BLaER1 treated with 17β-estradiol and CSF1 and Interleukin-3, amounts not matched to agents 10 nM and 100 nM (cell line): Measurements from ENCODE around the gene RITA1.

Experiments used
- H3K27ac ChIP-seq, 11 experiments: shearing (Covaris generic); formaldehyde crosslinking; 2 replicates each; pipeline ENCODE4 v1.8.1; 2022
- H3K27me3 ChIP-seq, 11 experiments: shearing (Covaris generic); formaldehyde crosslinking; 2 replicates each; pipeline ENCODE4 v1.8.1; 2022
- H3K36me3 ChIP-seq, 11 experiments: shearing (Covaris generic); formaldehyde crosslinking; 2 replicates each; pipeline ENCODE4 v1.8.1; 2022
- H3K4me1 ChIP-seq, 10 experiments: shearing (Covaris generic); formaldehyde crosslinking; 2 replicates each; pipeline ENCODE4 v1.8.1; 2022
- H3K4me2 ChIP-seq, 11 experiments: shearing (Covaris generic); formaldehyde crosslinking; 2 replicates each; pipeline ENCODE4 v1.8.1; 2022
- H3K4me3 ChIP-seq, 10 experiments: shearing (Covaris generic); formaldehyde crosslinking; 2 replicates each; pipeline ENCODE4 v1.8.1; 2022
- H3K9ac ChIP-seq, 11 experiments: shearing (Covaris generic); formaldehyde crosslinking; 2 replicates each; pipeline ENCODE4 v1.8.1; 2022
- H3K9me3 ChIP-seq, 11 experiments: shearing (Covaris generic); formaldehyde crosslinking; replicated peaks in 1 of 11; 2 replicates each; pipeline ENCODE4 v1.8.1; 2022
- H4K20me1 ChIP-seq, 11 experiments: shearing (Covaris generic); formaldehyde crosslinking; 2 replicates each; pipeline ENCODE4 v1.8.1; 2022
- Cebpa-rat ChIP-seq, 11 experiments: shearing (Covaris generic); IDR thresholded peaks; 2 replicates each; pipeline ENCODE4 v1.8.1; 2022

RITA1 gene

DNA sequence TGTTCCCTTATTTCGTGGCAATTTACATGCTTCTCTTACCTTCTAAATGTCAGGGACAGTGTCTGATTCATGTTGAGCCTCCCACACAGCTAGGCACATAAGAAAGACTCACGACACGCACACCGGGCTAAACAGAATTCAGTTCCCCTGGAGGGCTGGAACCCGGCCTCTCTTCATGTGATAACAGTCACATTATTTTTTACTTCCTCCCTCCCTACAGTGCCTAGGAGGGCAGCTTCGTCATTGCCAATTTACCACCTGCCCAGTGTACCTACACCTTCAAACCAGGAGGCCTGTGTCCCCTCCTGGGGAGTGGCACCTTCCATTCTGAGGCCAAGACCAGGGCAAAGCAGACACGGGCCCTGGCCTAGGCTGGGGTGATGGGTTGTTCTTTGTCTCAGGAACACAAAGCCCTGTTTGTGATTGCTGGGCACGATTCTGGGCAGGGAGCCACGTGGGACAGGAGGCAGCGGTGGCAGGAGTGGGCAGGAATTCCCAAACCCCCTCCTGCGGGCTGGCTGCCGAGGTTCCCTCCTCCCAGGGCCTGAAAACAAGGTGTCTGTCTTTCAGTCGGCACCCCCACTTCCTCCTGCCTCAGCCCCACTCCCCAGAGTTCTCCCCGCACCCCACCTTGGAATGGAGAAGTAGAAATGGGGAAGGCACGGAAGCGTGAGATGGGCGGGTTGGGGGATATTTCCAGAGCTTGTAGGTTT, 43.2 kb upstream of the RITA1 start:
- H3K36me3 ChIP-seq, result no peaks in the 10 kb centered on the region
- H3K27me3 ChIP-seq, result no peaks in the 10 kb centered on the region
- no peak overlapping the region for H3K4me3 ChIP-seq
- no peaks in the 10 kb centered on the region for H4K20me1 ChIP-seq
- peak overlapping the region; percentile 35 to 77 (median 61) for H3K4me2 ChIP-seq
- no peak for TF ChIP-seq Cebpa-rat (IDR thresholded peaks at IDR 0.05)
- H3K9ac ChIP-seq, result peak overlapping the region in 4 of 11 experiments; percentile 61 to 70 (median 65); a peak in 9 of 22 replicates
- peak overlapping the region in 9 of 11 experiments; percentile 26 to 84 (median 65); a peak in 14 of 22 replicates for H3K27ac ChIP-seq
- peaks cover 38 to 59% (median 43%) of the 10 kb centered on the region in 10 experiments for H3K4me1 ChIP-seq
- peaks cover 0 to 8% (median 3%) of the 10 kb centered on the region in 11 experiments; a peak in 7 of 22 replicates for H3K9me3 ChIP-seq

DNA sequence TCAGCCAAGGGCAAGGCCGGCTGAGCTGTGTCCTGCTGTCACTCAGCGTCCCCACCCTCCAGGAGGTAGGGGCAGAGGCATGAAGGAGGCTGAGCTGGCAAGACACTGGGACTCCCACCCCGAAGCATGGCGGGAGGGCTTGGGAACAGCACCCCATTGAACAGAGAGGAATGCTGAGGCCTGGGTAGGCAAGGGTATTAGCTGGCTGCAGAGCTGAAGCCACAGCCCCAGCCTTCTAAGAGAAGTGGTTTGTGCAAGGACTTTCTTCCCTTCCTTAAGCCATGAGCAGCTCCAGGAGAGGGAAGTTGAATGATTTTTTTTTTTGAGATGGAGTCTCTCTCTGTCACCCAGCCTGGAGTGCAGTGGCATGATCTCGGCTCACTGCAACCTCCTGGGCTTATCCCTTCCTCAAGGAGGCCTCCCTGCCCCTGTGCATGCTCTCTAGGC, 42.6 kb upstream of the RITA1 start:
- H3K4me1 ChIP-seq, result peaks cover 35 to 54% (median 37%) of the 10 kb centered on the region in 10 experiments
- H3K36me3 ChIP-seq, result no peaks in the 10 kb centered on the region
- H3K4me3 ChIP-seq, result no peak overlapping the region
- peaks cover 0 to 9% (median 3%) of the 10 kb centered on the region in 11 experiments; a peak in 7 of 22 replicates for H3K9me3 ChIP-seq
- peak overlapping the region; percentile 35 to 77 (median 61); a peak in 21 of 22 replicates for H3K4me2 ChIP-seq
- no peaks in the 10 kb centered on the region for H4K20me1 ChIP-seq
- TF ChIP-seq Cebpa-rat (IDR thresholded peaks at IDR 0.05), result no peak
- no peaks in the 10 kb centered on the region for H3K27me3 ChIP-seq
- H3K27ac ChIP-seq, result peak overlapping the region in 6 of 11 experiments; percentile 29 to 84 (median 71); a peak in 10 of 22 replicates
- peak overlapping the region in 3 of 11 experiments; percentile 61 to 66 (median 64); a peak in 5 of 22 replicates for H3K9ac ChIP-seq

DNA sequence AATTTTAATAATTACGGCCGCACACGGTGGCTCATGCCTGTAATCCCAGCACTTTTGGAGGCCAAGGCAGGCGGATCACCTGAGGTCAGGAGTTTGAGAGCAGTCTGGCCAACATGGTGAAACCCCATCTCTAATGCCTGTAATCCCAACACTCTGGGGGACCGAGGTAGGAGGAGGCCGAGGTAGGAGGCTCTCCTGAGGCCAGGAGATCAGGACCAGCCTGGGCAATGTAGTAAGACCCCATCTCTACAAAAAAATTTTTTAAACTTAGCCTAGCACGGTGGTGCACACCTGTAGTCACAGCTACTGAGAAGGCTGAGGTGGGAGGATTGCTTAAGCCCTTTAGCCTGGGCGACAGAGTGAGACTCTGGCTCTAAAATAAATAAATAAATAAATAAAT, 41.6 kb upstream of the RITA1 start:
- Histone ChIP-seq H3K27ac (no peak overlapping the region), H3K4me1 (peaks cover 29 to 46% (median 35%) of the 10 kb centered on the region in 10 experiments), H3K9me3 (peaks cover 0 to 9% (median 3%) of the 10 kb centered on the region in 11 experiments; a peak in 7 of 22 replicates), H3K9ac (no peak overlapping the region), H3K36me3 (no peaks in the 10 kb centered on the region), H3K27me3 (no peaks in the 10 kb centered on the region), H4K20me1 (no peaks in the 10 kb centered on the region), H3K4me3 (no peak overlapping the region), H3K4me2 (0 out of 22 replicates have a peak overlapping the region, but pooled peaks of 1 of the 11 experiments have one; percentile 77)
- no peak for TF ChIP-seq Cebpa-rat (IDR thresholded peaks at IDR 0.05)

DNA sequence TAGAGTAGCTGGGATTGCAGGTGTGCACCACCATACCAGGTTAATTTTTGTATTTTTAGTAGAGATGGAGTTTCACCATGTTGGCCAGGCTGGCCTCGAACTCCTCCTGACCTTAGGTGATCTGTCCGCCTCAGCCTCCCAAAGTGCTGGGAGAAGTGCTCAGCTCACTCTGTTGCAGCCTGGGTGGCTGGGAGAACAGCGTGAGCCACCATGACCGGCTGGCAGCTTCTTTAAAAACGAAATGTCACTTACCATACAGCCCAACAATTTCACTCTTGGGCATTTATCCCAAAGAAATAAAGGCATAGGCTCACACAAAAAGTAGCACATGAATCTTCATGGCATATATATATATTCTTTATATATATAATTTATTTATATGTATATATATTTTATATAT, 40.7 kb upstream of the RITA1 start:
- no peak overlapping the region for H3K9ac ChIP-seq
- H3K4me2 ChIP-seq, result no peak overlapping the region
- no peak for TF ChIP-seq Cebpa-rat (IDR thresholded peaks at IDR 0.05)
- H3K4me1 ChIP-seq, result peaks cover 36 to 49% (median 40%) of the 10 kb centered on the region in 10 experiments
- no peaks in the 10 kb centered on the region for H3K36me3 ChIP-seq
- no peak overlapping the region for H3K27ac ChIP-seq
- no peaks in the 10 kb centered on the region; a peak in 1 of 22 replicates for H4K20me1 ChIP-seq
- H3K27me3 ChIP-seq, result no peaks in the 10 kb centered on the region
- H3K4me3 ChIP-seq, result no peak overlapping the region
- H3K9me3 ChIP-seq, result peaks cover 0 to 9% (median 3%) of the 10 kb centered on the region in 11 experiments; a peak in 7 of 22 replicates

DNA sequence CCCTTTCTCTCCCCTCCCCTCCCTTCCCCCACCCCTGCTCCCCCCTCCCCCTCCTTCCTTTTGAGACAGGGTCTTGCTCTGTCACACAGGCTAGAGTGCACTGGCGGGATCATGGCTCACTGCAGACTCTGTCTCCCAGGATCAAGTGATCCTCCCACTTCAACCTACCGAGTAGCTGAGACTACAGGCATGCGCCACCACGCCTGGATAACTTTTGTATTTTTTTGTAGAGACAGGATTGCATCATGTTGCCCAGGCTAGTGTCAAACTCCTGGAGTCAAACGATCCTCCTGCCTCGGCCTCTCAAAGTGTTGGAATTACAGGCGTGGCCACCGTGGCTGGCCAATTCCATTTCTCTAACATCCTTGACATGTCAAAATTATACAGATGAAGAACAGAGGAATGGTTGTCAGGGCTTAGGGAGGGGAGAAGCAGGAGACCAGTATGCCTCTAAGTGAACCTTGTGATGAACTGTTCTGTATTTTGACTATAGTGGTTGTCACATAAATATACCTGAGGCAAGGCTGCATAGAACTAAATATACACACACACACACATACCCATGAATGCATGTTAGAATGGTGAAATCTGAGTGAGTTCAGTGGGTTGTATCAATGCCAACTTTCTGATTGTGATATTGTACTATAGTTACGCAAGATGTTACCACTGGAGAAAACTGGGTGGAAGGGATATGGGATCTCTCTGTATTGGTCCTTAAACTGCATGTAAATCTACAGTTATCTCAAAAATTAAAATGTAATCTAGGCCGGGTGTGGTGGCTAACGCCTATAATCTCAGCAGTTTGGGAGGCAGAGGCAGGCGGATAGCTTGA, 39.6 kb upstream of the RITA1 start:
- H4K20me1 ChIP-seq, result no peaks in the 10 kb centered on the region; a peak in 1 of 22 replicates
- no peak overlapping the region for H3K9ac ChIP-seq
- H3K9me3 ChIP-seq, result peaks cover 0 to 9% (median 3%) of the 10 kb centered on the region in 11 experiments; a peak in 7 of 22 replicates
- no peaks in the 10 kb centered on the region for H3K36me3 ChIP-seq
- H3K27me3 ChIP-seq, result peaks cover 0 to 6% (median 0%) of the 10 kb centered on the region in 11 experiments; a peak in 3 of 22 replicates
- H3K4me2 ChIP-seq, result no peak overlapping the region; a peak in 2 of 22 replicates
- TF ChIP-seq Cebpa-rat (IDR thresholded peaks at IDR 0.05), result peak in 2 of 11 experiments; percentile 12 to 38; a peak in 1 of 22 replicates
- peaks cover 35 to 50% (median 40%) of the 10 kb centered on the region in 10 experiments for H3K4me1 ChIP-seq
- no peak overlapping the region for H3K4me3 ChIP-seq
- H3K27ac ChIP-seq, result no peak overlapping the region

DNA sequence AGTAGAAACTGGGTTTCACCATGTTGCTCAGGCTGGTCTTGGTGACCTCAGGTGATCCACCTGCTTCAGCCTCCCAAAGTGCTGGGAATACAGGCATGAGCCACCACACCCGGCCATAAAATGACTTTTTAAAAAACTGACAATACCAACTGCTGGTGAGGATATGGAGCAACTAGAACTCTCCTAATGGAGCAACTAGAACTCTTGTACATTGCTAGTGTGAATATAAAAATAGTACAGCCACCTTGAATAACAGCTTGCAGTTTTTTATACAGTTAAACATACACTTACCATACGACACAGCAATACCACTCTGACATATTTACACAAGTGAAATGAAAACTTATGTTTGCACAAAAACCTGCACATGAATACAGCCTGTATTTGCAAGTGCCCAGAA, 38.5 kb upstream of the RITA1 start:
- Histone ChIP-seq H3K36me3 (no peaks in the 10 kb centered on the region), H3K4me3 (no peak overlapping the region), H3K9me3 (peaks cover 0 to 9% (median 3%) of the 10 kb centered on the region in 11 experiments; a peak in 7 of 22 replicates), H3K27me3 (peaks cover 5 to 16% (median 9%) of the 10 kb centered on the region in 11 experiments), H3K27ac (no peak overlapping the region), H3K4me1 (peaks cover 24 to 43% (median 32%) of the 10 kb centered on the region in 10 experiments), H3K4me2 (no peak overlapping the region), H3K9ac (no peak overlapping the region), H4K20me1 (peaks cover 0 to 5% (median 0%) of the 10 kb centered on the region in 11 experiments; a peak in 1 of 22 replicates)
- no peak for TF ChIP-seq Cebpa-rat (IDR thresholded peaks at IDR 0.05)

DNA sequence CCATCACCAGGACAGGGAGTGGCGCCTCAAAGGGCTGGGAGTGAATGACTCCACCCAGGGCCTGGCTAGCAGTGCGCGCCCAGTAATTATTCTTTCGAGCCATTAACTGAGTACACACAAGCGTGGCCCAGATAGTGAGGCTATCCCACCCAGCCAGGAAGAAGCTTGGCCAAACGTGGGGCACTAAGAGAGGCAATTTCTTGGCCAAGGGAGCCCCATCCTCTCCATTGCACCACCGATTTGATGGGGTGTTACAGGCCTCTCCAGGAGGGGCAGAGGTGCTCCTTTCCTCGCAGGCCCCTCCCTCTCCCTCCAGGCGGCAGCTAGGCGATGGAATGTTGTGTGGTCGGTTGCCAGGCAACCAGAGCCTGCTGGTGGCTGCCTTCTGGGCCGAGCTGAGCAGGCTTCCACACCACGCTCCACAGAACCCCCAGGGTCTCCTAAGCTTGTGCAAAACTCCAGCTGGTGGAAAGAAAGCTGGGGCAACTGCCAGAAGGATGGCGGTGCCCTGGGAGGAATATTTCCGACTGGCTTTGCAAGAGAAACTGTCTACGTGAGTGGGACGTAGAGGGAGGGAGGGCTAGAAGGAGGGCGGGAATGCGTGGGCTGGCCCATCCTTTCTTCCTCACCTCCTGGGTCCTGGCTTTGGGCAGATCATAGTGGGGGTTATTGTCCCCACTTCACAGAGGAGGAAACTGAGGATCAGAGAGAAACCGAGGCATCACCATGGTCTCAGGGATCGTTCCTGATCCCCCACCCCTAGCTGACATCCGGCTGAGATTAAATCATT, 36.0 kb upstream of the RITA1 start, which contains the start of gene CFAP73:
CFAP73 (plus strand) TSS at position 364 of the 790 bp plus-strand sequence; CDS start at position 498, 134 bp downstream.
- Histone ChIP-seq H3K9me3 (peaks cover 0 to 9% (median 3%) of the 10 kb centered on the region in 11 experiments; a peak in 7 of 22 replicates), H3K27me3 (peaks cover 31 to 41% (median 34%) of the 10 kb centered on the region in 11 experiments), H3K4me3 (no peak within 1 kb of the TSS), H3K27ac (peak within 1 kb of the TSS in 4 of 11 experiments; percentile 14 to 70 (median 57); a peak in 7 of 22 replicates), H3K36me3 (no peaks in the 10 kb centered on the region), H3K4me1 (peaks cover 17 to 58% (median 43%) of the 10 kb centered on the region in 10 experiments), H3K9ac (peak within 1 kb of the TSS in 2 of 11 experiments; percentile 30 to 37; a peak in 3 of 22 replicates), H4K20me1 (peaks cover 0 to 27% (median 10%) of the 10 kb centered on the region in 11 experiments; a peak in 16 of 22 replicates), H3K4me2 (peak within 1 kb of the TSS in 10 of 11 experiments; percentile 29 to 76 (median 56); a peak in 20 of 22 replicates)
- peak in 5 of 11 experiments; percentile 14 to 93 (median 49); a peak in 7 of 22 replicates for TF ChIP-seq Cebpa-rat (IDR thresholded peaks at IDR 0.05)
